ENCODE data around the gene TOP1.

The TOP1 gene

DNA sequence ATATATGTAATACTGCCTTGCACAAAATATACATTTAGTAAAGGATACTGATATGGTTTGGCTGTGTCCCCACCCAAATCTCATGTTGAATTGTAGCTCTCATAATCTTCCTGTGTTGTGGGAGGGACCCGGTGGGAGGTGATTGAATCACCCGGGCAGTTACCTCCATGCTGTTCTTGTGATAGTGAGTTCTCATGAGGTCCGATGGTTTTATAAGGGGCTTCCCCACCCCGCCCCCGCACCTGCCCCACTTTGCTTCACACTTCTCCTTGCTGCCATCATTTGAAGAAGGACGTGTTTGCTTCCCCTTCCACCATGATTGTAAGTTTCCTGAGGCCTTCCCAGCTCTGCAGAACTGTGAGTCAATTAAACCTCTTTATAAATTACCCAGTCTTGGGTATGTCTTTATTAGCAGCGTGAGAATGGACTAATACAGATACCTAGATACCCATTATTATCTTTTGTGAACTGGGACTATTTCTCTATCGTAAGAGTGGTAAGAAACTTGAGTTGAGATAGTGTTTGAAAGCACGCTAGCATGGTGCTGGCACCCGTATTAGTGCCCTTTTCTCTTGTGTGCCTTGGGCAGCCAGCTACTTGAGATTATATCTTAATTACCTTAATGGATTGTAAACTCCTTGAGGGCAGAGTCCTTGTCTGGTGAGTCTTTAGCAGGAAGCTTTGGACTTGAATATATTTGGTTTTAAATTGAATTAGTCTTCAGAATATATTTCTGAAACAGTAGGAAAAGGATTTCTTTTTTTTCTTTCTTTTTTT is 25.6 kb downstream of the TOP1 start:
- CTCF ChIA-PET: interaction anchor here (0.6 kb wide), 1 partner anchor 66 kb away, joined by 3 read pairs; no protein-coding TSS in a partner anchor
- no peak for DNase-seq (ENCODE audit: extremely low spot score)
- TF ChIP-seq FOXM1 (IDR thresholded peaks at IDR 0.05; ENCODE audit: borderline replicate concordance): no peak
- TF ChIP-seq BHLHE40 (IDR thresholded peaks at IDR 0.05; ENCODE audit: borderline replicate concordance): no peak
- POLR2A ChIA-PET: no interaction called here

DNA sequence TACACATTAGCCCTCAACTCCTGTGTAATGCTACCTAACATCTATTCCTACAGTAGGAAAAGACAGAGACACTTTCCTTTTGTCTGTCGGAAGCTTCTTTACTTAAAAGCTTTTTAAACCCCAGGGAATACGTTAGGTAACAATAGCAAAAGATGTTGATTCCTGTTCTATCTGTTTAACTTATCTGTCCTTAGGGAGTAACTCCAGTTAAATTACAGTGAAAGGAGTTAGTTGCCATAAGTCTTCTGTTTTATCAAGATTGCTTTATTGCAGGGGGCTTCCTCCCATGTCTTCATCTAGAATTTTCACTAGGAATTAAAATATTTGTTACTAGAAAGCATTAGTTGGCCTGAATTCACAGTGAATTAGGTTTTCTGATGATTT is 26.2 kb downstream of the TOP1 start:
- no peak for DNase-seq (ENCODE audit: extremely low spot score)
- TF ChIP-seq NFRKB (IDR thresholded peaks at IDR 0.05): no peak
- TF ChIP-seq SUZ12 (IDR thresholded peaks at IDR 0.05): no peak
- TF ChIP-seq HDGF (IDR thresholded peaks at IDR 0.05; ENCODE audit: borderline replicate concordance): no peak
- TF ChIP-seq FOXK2 (IDR thresholded peaks at IDR 0.05): no peak
- TF ChIP-seq FOXM1 (IDR thresholded peaks at IDR 0.05; ENCODE audit: borderline replicate concordance): no peak
- no peak for TF ChIP-seq L3MBTL2 (conservative IDR thresholded peaks at IDR 0.05)
- no peak for TF ChIP-seq LEF1 (IDR thresholded peaks at IDR 0.05; ENCODE audit: borderline replicate concordance)
- TF ChIP-seq SP1 (IDR thresholded peaks at IDR 0.05): no peak
- TF ChIP-seq ARNT (IDR thresholded peaks at IDR 0.05): no peak
- TF ChIP-seq BHLHE40 (IDR thresholded peaks at IDR 0.05; ENCODE audit: borderline replicate concordance): no peak
- TF ChIP-seq, protein P1, sequence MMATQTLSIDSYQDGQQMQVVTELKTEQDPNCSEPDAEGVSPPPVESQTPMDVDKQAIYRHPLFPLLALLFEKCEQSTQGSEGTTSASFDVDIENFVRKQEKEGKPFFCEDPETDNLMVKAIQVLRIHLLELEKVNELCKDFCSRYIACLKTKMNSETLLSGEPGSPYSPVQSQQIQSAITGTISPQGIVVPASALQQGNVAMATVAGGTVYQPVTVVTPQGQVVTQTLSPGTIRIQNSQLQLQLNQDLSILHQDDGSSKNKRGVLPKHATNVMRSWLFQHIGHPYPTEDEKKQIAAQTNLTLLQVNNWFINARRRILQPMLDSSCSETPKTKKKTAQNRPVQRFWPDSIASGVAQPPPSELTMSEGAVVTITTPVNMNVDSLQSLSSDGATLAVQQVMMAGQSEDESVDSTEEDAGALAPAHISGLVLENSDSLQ (IDR thresholded peaks at IDR 0.05): no peak
- TF ChIP-seq CTBP1 (IDR thresholded peaks at IDR 0.05; ENCODE audit: borderline replicate concordance): no peak
- no peak for TF ChIP-seq FOXA1 (IDR thresholded peaks at IDR 0.05)
- no peak for TF ChIP-seq TARDBP (IDR thresholded peaks at IDR 0.05)
- no peak for TF ChIP-seq ELF4 (IDR thresholded peaks at IDR 0.05)
- CTCF ChIA-PET: no interaction called here
- POLR2A ChIA-PET: no interaction called here

DNA sequence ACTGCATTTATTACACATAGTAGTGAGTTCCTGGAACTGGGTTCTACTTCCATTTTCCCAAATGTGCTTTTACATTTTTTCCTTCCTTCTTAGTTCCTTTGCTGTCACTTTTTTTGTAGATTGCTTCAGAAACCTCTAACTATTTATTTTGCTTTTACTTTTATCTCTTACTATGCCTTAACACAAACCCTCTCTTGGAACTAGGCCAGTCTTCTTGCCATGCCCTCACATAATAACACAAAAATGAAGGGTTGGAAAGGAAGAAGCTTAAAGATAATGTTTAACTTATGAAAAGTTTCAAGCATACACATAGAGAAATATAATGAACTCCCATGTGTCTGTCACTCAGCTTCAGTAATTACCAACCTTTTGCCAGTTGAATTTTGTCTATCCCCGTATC is 27.1 kb downstream of the TOP1 start:
- CTCF ChIA-PET: no interaction called here
- TF ChIP-seq, protein P1 (IDR thresholded peaks at IDR 0.05): no peak
- no peak for TF ChIP-seq L3MBTL2 (conservative IDR thresholded peaks at IDR 0.05)
- TF ChIP-seq FOXM1 (IDR thresholded peaks at IDR 0.05; ENCODE audit: borderline replicate concordance): no peak
- POLR2A ChIA-PET: no interaction called here
- DNase-seq (ENCODE audit: extremely low spot score): no peak

DNA sequence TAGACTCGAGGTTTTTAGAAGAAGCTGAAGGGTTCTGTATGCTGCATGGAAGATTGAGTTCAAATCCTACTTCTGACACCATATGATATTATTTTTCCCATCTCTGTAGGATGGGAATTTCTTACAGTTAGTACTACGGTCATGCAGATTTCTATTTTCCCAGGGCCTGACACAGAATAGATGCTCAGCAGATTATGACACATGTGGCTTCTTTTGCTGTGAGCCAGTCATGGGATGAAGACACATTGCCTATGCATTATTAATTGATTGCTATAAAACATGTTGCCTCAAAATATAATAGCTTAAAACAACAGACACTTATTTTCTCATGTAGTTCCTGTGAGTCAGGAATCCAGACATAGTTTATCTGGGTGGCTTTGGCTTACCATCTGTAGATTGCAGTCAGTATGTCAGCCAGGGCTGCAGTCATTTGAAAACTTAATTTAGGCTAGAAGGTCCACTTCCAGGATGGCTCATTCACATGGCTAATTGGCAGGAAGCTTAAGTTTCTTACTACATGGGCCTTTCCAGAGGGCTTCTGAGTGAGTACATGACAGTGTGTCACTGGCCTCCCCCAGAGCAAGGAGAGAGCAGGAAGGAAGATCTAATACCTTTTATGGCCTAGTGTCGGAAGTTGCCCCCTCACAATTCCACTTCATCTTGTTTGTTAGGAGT is 29.5 kb downstream of the TOP1 start:
- POLR2A ChIA-PET: interaction anchor here (0.8 to 1.5 kb wide), 2 partner anchors 19 to 30 kb away, joined by 3 to 4 read pairs; partner anchors contain the start of gene TOP1
- no peak for DNase-seq (ENCODE audit: extremely low spot score)
- CTCF ChIA-PET: no interaction called here
- TF ChIP-seq ZNF384 (IDR thresholded peaks at IDR 0.05): no peak
- no peak for TF ChIP-seq LEF1 (IDR thresholded peaks at IDR 0.05; ENCODE audit: borderline replicate concordance)
- TF ChIP-seq NFRKB (IDR thresholded peaks at IDR 0.05): no peak
- no peak for TF ChIP-seq SUZ12 (IDR thresholded peaks at IDR 0.05)
- TF ChIP-seq FOXK2 (IDR thresholded peaks at IDR 0.05): no peak
- TF ChIP-seq TARDBP (IDR thresholded peaks at IDR 0.05): no peak
- TF ChIP-seq FOXM1 (IDR thresholded peaks at IDR 0.05; ENCODE audit: borderline replicate concordance): no peak
- TF ChIP-seq L3MBTL2 (conservative IDR thresholded peaks at IDR 0.05): no peak
- no peak for TF ChIP-seq SP1 (IDR thresholded peaks at IDR 0.05)
- no peak for TF ChIP-seq BHLHE40 (IDR thresholded peaks at IDR 0.05; ENCODE audit: borderline replicate concordance)
- TF ChIP-seq HDGF (IDR thresholded peaks at IDR 0.05; ENCODE audit: borderline replicate concordance): no peak
- TF ChIP-seq CTBP1 (IDR thresholded peaks at IDR 0.05; ENCODE audit: borderline replicate concordance): no peak
- TF ChIP-seq ARNT (IDR thresholded peaks at IDR 0.05): no peak

DNA sequence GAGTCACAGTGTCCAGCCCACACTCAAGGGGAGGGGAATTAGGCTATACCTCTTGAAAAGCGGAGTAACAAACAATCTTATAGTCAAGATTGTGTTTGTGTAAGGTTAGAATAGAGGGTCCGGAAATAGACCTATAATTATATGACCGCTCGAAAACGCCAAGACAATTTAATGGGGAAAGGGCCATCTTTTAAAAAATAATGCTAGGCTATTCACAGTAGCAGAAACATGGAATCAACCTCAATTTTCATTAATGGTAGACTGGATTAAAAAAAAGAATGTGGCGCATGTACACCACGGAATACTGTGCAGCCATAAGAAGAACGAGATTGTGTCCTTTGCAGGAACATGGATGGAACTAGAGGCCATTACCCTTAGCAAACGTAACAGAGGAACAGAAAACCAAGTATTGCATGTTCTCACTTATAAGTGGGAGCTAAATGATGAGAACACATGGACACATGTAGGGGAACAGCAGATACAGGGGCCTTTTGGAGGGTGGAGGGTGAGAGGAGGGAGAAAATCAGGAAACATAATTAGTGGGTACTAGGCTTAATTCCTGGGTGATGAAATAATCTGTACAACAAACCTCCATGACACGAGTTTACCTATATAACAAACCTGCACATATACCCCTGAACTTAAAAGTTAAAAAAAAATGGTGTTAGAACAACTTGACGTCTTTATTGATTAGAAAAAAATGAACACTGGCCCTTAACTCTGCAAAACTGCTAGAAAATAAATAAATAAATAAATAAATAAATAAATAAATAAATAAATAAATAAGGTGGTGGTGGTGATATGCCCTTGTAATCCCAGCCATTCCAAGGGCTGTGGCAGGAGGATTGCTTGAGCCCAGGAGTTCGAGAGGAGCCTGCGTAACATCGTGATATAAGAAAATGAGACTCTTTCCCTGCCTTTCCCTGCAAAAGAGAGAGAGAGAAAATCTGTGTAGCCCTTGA is 30.3 kb downstream of the TOP1 start:
- CTCF ChIA-PET: interaction anchor here (0.5 kb wide), 1 partner anchor 26 kb away, joined by 3 read pairs; no protein-coding TSS in a partner anchor
- no peak for DNase-seq (ENCODE audit: extremely low spot score)
- TF ChIP-seq, protein P1 (IDR thresholded peaks at IDR 0.05): no peak
- TF ChIP-seq FOXK2 (IDR thresholded peaks at IDR 0.05) (no peak), FOXA1 (IDR thresholded peaks at IDR 0.05) (no peak), NFRKB (IDR thresholded peaks at IDR 0.05) (no peak), ZNF384 (IDR thresholded peaks at IDR 0.05) (no peak), ARNT (IDR thresholded peaks at IDR 0.05) (no peak), ELF4 (IDR thresholded peaks at IDR 0.05) (no peak), SUZ12 (IDR thresholded peaks at IDR 0.05) (no peak), FOXM1 (IDR thresholded peaks at IDR 0.05; ENCODE audit: borderline replicate concordance) (no peak), LEF1 (IDR thresholded peaks at IDR 0.05; ENCODE audit: borderline replicate concordance) (no peak), HDGF (IDR thresholded peaks at IDR 0.05; ENCODE audit: borderline replicate concordance) (no peak), CTBP1 (IDR thresholded peaks at IDR 0.05; ENCODE audit: borderline replicate concordance) (no peak), SP1 (IDR thresholded peaks at IDR 0.05) (no peak), TARDBP (IDR thresholded peaks at IDR 0.05) (no peak)
- POLR2A ChIA-PET: no interaction called here
